DND-41 (cell line): ENCODE results near the gene LPCAT1.

ENCODE experiments used
- EZH2 ChIP-seq: IDR thresholded peaks from 3 replicates; pipeline ENCODE4 v1.6.1; 2012; ENCODE audit warnings: borderline replicate concordance, low read depth, mild to moderate bottlenecking, moderate library complexity, low read length, inconsistent platforms; ENCODE audit not compliant: severe bottlenecking
- TF ChIP-seq, protein P1 (sequence below): IDR thresholded peaks from 2 replicates; pipeline ENCODE4 v1.5.1; 2012; ENCODE audit warnings: borderline replicate concordance, low read length, moderate library complexity, mild to moderate bottlenecking; ENCODE audit not compliant: poor library complexity, severe bottlenecking; ENCODE audit errors: extremely low read depth

DNA sequence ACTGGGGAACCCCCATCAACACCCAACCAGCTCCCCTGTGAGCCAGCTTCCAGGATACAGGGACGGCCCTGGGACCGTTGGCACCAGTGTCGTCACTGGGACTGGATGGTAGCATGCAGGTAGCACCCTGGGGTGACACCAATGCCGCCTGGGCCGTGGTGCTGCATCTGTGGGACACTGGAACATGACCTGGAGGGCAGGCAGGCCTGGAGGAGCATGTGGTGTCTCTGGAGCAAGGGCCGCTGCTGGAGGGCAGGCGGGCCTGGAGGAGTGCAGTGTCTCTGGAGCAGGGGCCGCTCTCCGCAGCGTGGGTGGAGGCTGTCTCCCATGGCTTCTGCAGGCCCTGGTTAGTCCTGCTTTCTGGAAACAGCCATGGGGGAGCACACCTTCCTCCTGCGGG lies 13.1 kb downstream of the LPCAT1 start:
- TF ChIP-seq, protein P1, sequence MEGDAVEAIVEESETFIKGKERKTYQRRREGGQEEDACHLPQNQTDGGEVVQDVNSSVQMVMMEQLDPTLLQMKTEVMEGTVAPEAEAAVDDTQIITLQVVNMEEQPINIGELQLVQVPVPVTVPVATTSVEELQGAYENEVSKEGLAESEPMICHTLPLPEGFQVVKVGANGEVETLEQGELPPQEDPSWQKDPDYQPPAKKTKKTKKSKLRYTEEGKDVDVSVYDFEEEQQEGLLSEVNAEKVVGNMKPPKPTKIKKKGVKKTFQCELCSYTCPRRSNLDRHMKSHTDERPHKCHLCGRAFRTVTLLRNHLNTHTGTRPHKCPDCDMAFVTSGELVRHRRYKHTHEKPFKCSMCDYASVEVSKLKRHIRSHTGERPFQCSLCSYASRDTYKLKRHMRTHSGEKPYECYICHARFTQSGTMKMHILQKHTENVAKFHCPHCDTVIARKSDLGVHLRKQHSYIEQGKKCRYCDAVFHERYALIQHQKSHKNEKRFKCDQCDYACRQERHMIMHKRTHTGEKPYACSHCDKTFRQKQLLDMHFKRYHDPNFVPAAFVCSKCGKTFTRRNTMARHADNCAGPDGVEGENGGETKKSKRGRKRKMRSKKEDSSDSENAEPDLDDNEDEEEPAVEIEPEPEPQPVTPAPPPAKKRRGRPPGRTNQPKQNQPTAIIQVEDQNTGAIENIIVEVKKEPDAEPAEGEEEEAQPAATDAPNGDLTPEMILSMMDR = no peak
- TF ChIP-seq EZH2 = no peak
